GM12878 (cell line): Measurements from ENCODE around the gene SMPX. TPM values are rescaled to one million over a fixed set of nuclear protein-coding genes. Genes with fewer than 3 reads are reported as not detected.

ENCODE experiments used
- ATAC-seq: fragments of 200-7000 bp; cut with Tn5 transposase; 3 replicates; pipeline ENCODE4 v1.9.1; 2020; ENCODE audit warnings: mild to moderate bottlenecking, moderate library complexity
- BruUV-seq: library from RNA; stranded (reverse); fragments of 400-500 nt; replicated peaks from 2 replicates; lab custom pipeline; 2021; lab: Mats Ljungman, UMichigan
- CTCF ChIA-PET: fragments of 300-600 bp; sonication (Branson Sonifier 250); formaldehyde crosslinking; extraction: SDS; loops from one replicate; lab custom pipeline; 2021; ENCODE audit warnings: inconsistent platforms; lab: Yijun Ruan, JAX
- POLR2A ChIA-PET: fragments of 350-600 bp; formaldehyde crosslinking; extraction: SDS; loops from one replicate; lab custom pipeline; 2021; ENCODE audit warnings: inconsistent platforms; lab: Charles Lee
- RAD21 ChIA-PET: fragments of 300-600 bp; sonication (Branson Sonifier 250); formaldehyde crosslinking; loops from one replicate; lab custom pipeline; 2023; ENCODE audit warnings: antibody characterized with exemption; ENCODE audit not compliant: unreplicated experiment; lab: Charles Lee
- SMC1A ChIA-PET: fragments of 300-600 bp; sonication (Branson Sonifier 250); formaldehyde crosslinking; loops from one replicate; lab custom pipeline; 2023; ENCODE audit not compliant: unreplicated experiment, uncharacterized antibody; lab: Charles Lee
- DNase-seq: peaks from one replicate; pipeline ENCODE4 v3.0.0-alpha.2; 2011; ENCODE audit warnings: low read depth, low spot score
- FAIRE-seq: peaks from 3 replicates; lab custom pipeline; 2011; peaks lifted over from hg19 to GRCh38; lab: Jason Lieb, UNC
- H2AFZ ChIP-seq: 2 replicates; pipeline ENCODE4 v1.6.0; 2011; ENCODE audit warnings: low read depth, low read length, control low read depth; ENCODE audit not compliant: control insufficient read depth
- H3K27ac ChIP-seq: 2 replicates; pipeline ENCODE4 v1.5.1; 2011; ENCODE audit warnings: control low read depth; ENCODE audit not compliant: control insufficient read depth, insufficient read depth
- H3K27me3 ChIP-seq, 2 experiments: replicated peaks in 1 of 2; 2 replicates each; pipeline versions ENCODE4 v1.6.0 to v1.6.1; 2011; ENCODE audit warnings: low read length in 1 of 2; ENCODE audit not compliant: control insufficient read depth in 2 of 2, insufficient read depth in 2 of 2
- H3K36me3 ChIP-seq, 2 experiments: 2 replicates each; pipeline ENCODE4 v1.5.1; 2011; ENCODE audit warnings: low read length in 1 of 2; ENCODE audit not compliant: control insufficient read depth in 2 of 2, insufficient read depth in 2 of 2
- H3K4me1 ChIP-seq: 2 replicates; pipeline ENCODE4 v1.6.1; 2011; ENCODE audit warnings: mild to moderate bottlenecking, low read length, moderate library complexity, mixed read lengths; ENCODE audit not compliant: control insufficient read depth, insufficient read depth
- H3K4me2 ChIP-seq: 2 replicates; pipeline ENCODE4 v1.6.0; 2011; ENCODE audit warnings: control low read depth; ENCODE audit not compliant: control insufficient read depth, insufficient read depth
- H3K4me3 ChIP-seq: fragments of 200-600 bp; sonication (generic); 2 replicates; pipeline ENCODE4 v1.5.1; 2016
- H3K79me2 ChIP-seq: 2 replicates; pipeline ENCODE4 v1.6.0; 2011; ENCODE audit warnings: low read length; ENCODE audit not compliant: control insufficient read depth, insufficient read depth
- H3K9ac ChIP-seq: 2 replicates; pipeline ENCODE4 v1.8.0; 2011; ENCODE audit warnings: low read length, control low read depth, mixed read lengths; ENCODE audit not compliant: control insufficient read depth, insufficient read depth
- H3K9me3 ChIP-seq: replicated peaks from 3 replicates; pipeline ENCODE4 v1.5.1; 2011; ENCODE audit warnings: mild to moderate bottlenecking, low read length; ENCODE audit not compliant: control insufficient read depth, insufficient read depth
- H4K20me1 ChIP-seq: 2 replicates; pipeline ENCODE4 v1.6.0; 2011; ENCODE audit not compliant: control insufficient read depth, insufficient read depth
- CBX5 ChIP-seq: sonication (generic); IDR thresholded peaks from 2 replicates; pipeline ENCODE4 v1.6.1; 2016; ENCODE audit warnings: low read depth, moderate library complexity, mild to moderate bottlenecking, inconsistent platforms
- HCFC1 ChIP-seq: fragments of 150-350 bp; IDR thresholded peaks from 2 replicates; pipeline ENCODE4 v1.6.1; 2014; ENCODE audit warnings: low read length
- KDM1A ChIP-seq: fragments of 200-600 bp; sonication (generic); IDR thresholded peaks from 2 replicates; pipeline ENCODE4 v1.6.1; 2016; ENCODE audit warnings: borderline replicate concordance
- RAD51 ChIP-seq: fragments of 450-650 bp; IDR thresholded peaks from 2 replicates; pipeline ENCODE4 v1.6.1; 2016; ENCODE audit warnings: moderate library complexity, mild to moderate bottlenecking, inconsistent platforms
- RFX5 ChIP-seq: IDR thresholded peaks from 2 replicates; pipeline ENCODE4 v1.6.1; 2011; ENCODE audit warnings: low read depth, low read length, improper control_type of control experiment
- RUNX3 ChIP-seq: IDR thresholded peaks from 2 replicates; pipeline ENCODE4 v1.6.1; 2012; ENCODE audit warnings: low read length, inconsistent platforms
- TCF12 ChIP-seq: IDR thresholded peaks from 2 replicates; pipeline ENCODE4 v1.6.1; 2011; ENCODE audit warnings: low read depth, mild to moderate bottlenecking, low read length
- YBX1 ChIP-seq: fragments of 450-650 bp; IDR thresholded peaks from 2 replicates; pipeline ENCODE4 v1.6.1; 2016; ENCODE audit warnings: antibody characterized with exemption
- WGBS: methylation state at CpG from one replicate; pipeline ENCODE4 v1.1.6; 2016; ENCODE audit warnings: low lambda C conversion rate; ENCODE audit not compliant: insufficient replicate concordance, insufficient coverage; ENCODE audit errors: missing lambda C conversion rate; 5-methylcytosine and 5-hydroxymethylcytosine counted together
- in situ Hi-C: fragments of 300-500 bp; cut with MboI; formaldehyde crosslinking; loops from 9 replicates; pipeline ENCODE4 v1.14.3; 2018; ENCODE audit warnings: mixed read lengths
- intact Hi-C: fragments of 100-400 bp; cut with micrococcal nuclease; formaldehyde crosslinking; loops from one replicate; pipeline ENCODE4 v1.14.2; 2022; ENCODE audit not compliant: unreplicated experiment
- polyA plus RNA-seq, 11 experiments: library from polyadenylated mRNA; depleted of rRNA in 4 of 11; unstranded in 6 of 11; stranded (reverse) in 5 of 11; fragments of >200 nt; fragmentation: Nextera tagmentation in 4 of 11; fragmentation: Illumina TruSeq in 1 of 11; extraction: Ambion mirVana in 4 of 11; extraction: Trizol in 1 of 11; gene quantifications; 1 replicate in 1 of 11; 2 replicates in 10 of 11; pipeline versions ENCODE4 v1.2.1 to v1.2.3, GENCODE V29; 2011 to 2016; ENCODE audit warnings: inconsistent platforms in 2 of 11, missing spikeins in 2 of 11, low read depth in 1 of 11
- total RNA-seq, 4 experiments: library from RNA; depleted of rRNA in 3 of 4; stranded (reverse); fragments of >200 nt in 3 of 4; fragmentation: Illumina TruSeq in 1 of 4; extraction: Trizol in 1 of 4; gene quantifications; 2 replicates each; pipeline versions ENCODE4 v1.2.1 to v1.2.3, GENCODE V29; 2013 to 2021
- TF ChIP-seq, protein P1 (sequence below): IDR thresholded peaks from 2 replicates; pipeline ENCODE4 v1.6.1; 2011; ENCODE audit warnings: low read depth, low read length, improper control_type of control experiment, borderline replicate concordance
- TF ChIP-seq, protein P2 (sequence below): fragments of 450-650 bp; IDR thresholded peaks from 2 replicates; pipeline ENCODE4 v1.6.1; 2017; ENCODE audit warnings: mild to moderate bottlenecking, low read depth, inconsistent platforms; ENCODE audit not compliant: poor library complexity, severe bottlenecking
- TF ChIP-seq, protein P3 (sequence below): fragments of 450-650 bp; IDR thresholded peaks from 2 replicates; pipeline ENCODE4 v1.6.1; 2017; ENCODE audit warnings: low read depth, mild to moderate bottlenecking, moderate library complexity

The SMPX gene
- total and polyA plus RNA-seq, 10 of the 15 experiments (the other 5 are each of a cell fraction or from before 2014, with no cell fraction given) = 0.08 to 0.09 TPM; not detected in 8

DNA sequence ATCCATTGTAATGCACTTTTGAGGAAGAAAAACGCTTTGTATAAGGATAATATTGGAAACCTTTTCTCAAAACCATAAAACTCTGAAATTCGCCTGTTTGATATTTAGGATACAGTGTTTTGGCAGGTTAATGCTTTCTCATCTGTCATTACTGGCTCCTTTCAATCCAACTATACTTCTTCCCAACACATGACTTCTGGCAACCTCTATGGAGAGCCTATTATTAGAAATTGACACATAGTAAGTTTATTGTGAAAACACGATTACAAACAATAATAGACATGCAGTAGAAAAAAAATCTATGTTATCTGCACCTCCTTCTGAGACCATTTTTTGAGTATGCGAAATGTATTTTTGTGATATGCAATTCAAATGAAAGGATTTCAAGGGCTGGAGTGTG, 95.2 kb downstream of the SMPX start:
- no peaks in the 10 kb centered on the region for H3K36me3 ChIP-seq
- H3K27me3 ChIP-seq = no peaks in the 10 kb centered on the region
- in situ Hi-C loops (no loop called here), intact Hi-C loops (no loop called here)
- no peaks in the 10 kb centered on the region for H3K4me1 ChIP-seq
- FAIRE-seq = no peak
- H2AFZ ChIP-seq = no peak overlapping the region
- ATAC-seq = no peak
- ChIA-PET CTCF (no interaction called here), SMC1A (no interaction called here), POLR2A (no interaction called here), RAD21 (no interaction called here)
- H3K9me3 ChIP-seq = no peaks in the 10 kb centered on the region; the same call in 2 of the 3 replicates
- no peaks in the 10 kb centered on the region for H3K79me2 ChIP-seq
- H3K27ac ChIP-seq = no peak overlapping the region
- 14% methylated on average over 4 of the region's 4 CpGs for WGBS
- no peak for DNase-seq
- no peak overlapping the region for H3K4me3 ChIP-seq
- no peaks in the 10 kb centered on the region for H4K20me1 ChIP-seq
- no peak overlapping the region for H3K4me2 ChIP-seq
- TF ChIP-seq, protein P1, sequence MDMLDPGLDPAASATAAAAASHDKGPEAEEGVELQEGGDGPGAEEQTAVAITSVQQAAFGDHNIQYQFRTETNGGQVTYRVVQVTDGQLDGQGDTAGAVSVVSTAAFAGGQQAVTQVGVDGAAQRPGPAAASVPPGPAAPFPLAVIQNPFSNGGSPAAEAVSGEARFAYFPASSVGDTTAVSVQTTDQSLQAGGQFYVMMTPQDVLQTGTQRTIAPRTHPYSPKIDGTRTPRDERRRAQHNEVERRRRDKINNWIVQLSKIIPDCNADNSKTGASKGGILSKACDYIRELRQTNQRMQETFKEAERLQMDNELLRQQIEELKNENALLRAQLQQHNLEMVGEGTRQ = no peak
- TF ChIP-seq, protein P2, sequence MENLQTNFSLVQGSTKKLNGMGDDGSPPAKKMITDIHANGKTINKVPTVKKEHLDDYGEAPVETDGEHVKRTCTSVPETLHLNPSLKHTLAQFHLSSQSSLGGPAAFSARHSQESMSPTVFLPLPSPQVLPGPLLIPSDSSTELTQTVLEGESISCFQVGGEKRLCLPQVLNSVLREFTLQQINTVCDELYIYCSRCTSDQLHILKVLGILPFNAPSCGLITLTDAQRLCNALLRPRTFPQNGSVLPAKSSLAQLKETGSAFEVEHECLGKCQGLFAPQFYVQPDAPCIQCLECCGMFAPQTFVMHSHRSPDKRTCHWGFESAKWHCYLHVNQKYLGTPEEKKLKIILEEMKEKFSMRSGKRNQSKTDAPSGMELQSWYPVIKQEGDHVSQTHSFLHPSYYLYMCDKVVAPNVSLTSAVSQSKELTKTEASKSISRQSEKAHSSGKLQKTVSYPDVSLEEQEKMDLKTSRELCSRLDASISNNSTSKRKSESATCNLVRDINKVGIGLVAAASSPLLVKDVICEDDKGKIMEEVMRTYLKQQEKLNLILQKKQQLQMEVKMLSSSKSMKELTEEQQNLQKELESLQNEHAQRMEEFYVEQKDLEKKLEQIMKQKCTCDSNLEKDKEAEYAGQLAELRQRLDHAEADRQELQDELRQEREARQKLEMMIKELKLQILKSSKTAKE = no peak
- no TSS peak for BruUV-seq
- H3K9ac ChIP-seq = no peak overlapping the region

DNA sequence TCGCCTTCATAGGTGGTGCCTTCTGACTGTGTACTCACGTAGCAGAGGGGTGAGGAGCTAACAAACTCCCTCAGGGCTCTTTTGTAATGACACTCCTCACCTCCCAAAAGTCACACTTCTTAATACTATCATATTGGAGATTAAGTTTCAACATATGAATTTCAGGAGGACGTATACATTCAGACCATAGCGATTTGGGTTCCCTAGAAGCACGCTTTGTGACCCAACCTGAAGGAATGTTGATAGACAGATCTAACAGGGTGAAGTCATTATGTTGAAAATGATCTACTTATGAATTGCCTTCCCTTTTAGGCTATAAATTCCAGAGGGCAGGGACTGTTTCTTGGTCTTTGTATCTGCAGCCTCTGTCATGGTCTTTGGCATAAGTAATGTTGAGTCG, 96.6 kb downstream of the SMPX start:
- no peak for FAIRE-seq
- Histone ChIP-seq H2AFZ (no peak overlapping the region), H3K36me3 (no peaks in the 10 kb centered on the region), H3K79me2 (no peaks in the 10 kb centered on the region), H3K4me1 (no peaks in the 10 kb centered on the region), H3K9me3 (no peaks in the 10 kb centered on the region; the same call in 2 of the 3 replicates), H3K9ac (no peak overlapping the region), H3K27me3 (no peaks in the 10 kb centered on the region), H3K4me2 (no peak overlapping the region), H4K20me1 (no peaks in the 10 kb centered on the region), H3K27ac (no peak overlapping the region), H3K4me3 (no peak overlapping the region)
- BruUV-seq = no TSS peak
- in situ Hi-C loops = no loop called here
- intact Hi-C loops = no loop called here
- DNase-seq = no peak
- RAD21 ChIA-PET = no interaction called here
- WGBS = 24% methylated on average over 6 of the region's 6 CpGs
- SMC1A ChIA-PET = no interaction called here
- POLR2A ChIA-PET = no interaction called here
- ATAC-seq = no peak
- CTCF ChIA-PET = interaction anchor here (1.0 kb wide), 1 partner anchor 12 kb away, joined by 3 read pairs; no protein-coding TSS in a partner anchor
- TF ChIP-seq HCFC1 (no peak), CBX5 (no peak), KDM1A (no peak), RFX5 (no peak), RAD51 (no peak), RUNX3 (no peak), YBX1 (no peak), TCF12 (no peak)
- TF ChIP-seq, protein P3, sequence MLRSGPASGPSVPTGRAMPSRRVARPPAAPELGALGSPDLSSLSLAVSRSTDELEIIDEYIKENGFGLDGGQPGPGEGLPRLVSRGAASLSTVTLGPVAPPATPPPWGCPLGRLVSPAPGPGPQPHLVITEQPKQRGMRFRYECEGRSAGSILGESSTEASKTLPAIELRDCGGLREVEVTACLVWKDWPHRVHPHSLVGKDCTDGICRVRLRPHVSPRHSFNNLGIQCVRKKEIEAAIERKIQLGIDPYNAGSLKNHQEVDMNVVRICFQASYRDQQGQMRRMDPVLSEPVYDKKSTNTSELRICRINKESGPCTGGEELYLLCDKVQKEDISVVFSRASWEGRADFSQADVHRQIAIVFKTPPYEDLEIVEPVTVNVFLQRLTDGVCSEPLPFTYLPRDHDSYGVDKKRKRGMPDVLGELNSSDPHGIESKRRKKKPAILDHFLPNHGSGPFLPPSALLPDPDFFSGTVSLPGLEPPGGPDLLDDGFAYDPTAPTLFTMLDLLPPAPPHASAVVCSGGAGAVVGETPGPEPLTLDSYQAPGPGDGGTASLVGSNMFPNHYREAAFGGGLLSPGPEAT = no peak
- TF ChIP-seq, protein P2 = no peak
